Pancreas (tissue), 10 donors: Measurements from ENCODE around the gene HTR1B. TPM values are rescaled to one million over a fixed set of nuclear protein-coding genes. Genes with fewer than 3 reads are reported as not detected.

ENCODE experiments used
- ATAC-seq, 4 donors: fragments of 200-7000 bp; cut with Tn5 transposase; one replicate each; pipeline versions ENCODE4 v1.8.0 to v1.9.1; 2020; ENCODE audit warnings: mild to moderate bottlenecking in 4 of 4, moderate library complexity in 4 of 4
- DNase-seq, 6 donors: peaks; one replicate each; pipeline ENCODE4 v3.0.0-alpha.2; 2020
- FAIRE-seq: peaks from 2 replicates; lab custom pipeline; 2012; peaks lifted over from hg19 to GRCh38; lab: Jason Lieb, UNC
- H3K27ac ChIP-seq, 4 donors: fragments of 200-600 bp; sonication (generic); 1 replicate in 3 of 4; 2 replicates in 1 of 4; pipeline versions ENCODE4 v1.5.0 to v1.8.0; 2020
- H3K27me3 ChIP-seq, 4 donors: fragments of 200-600 bp; one replicate each; pipeline ENCODE4 v1.8.0; 2021
- H3K36me3 ChIP-seq, 3 donors: fragments of 200-600 bp; sonication (generic) in 1 of 3; one replicate each; pipeline versions ENCODE4 v1.5.0 to v1.8.0; 2020 to 2021
- H3K4me1 ChIP-seq, 3 donors: fragments of 200-600 bp; one replicate each; pipeline ENCODE4 v1.8.0; 2021
- H3K4me3 ChIP-seq, 4 donors: fragments of 200-600 bp; sonication (generic) in 2 of 4; one replicate each; pipeline versions ENCODE4 v1.5.0 to v1.8.0; 2020 to 2021
- H3K9me3 ChIP-seq, 4 donors: fragments of 200-600 bp; one replicate each; pipeline ENCODE4 v1.8.0; 2021
- CTCF ChIP-seq, 4 donors: fragments of 200-600 bp; sonication (generic) in 3 of 4; IDR thresholded peaks; one replicate each; pipeline versions ENCODE4 v1.5.0 to v1.8.0; 2021; ENCODE audit warnings: antibody characterized with exemption in 4 of 4
- whole genome bisulfite sequencing, 2 donors: extraction: QIAGEN DNeasy Blood & Tissue Kit; methylation state at CpG; one replicate each; pipeline ENCODE4 v1.1.7; 2013; 5-methylcytosine and 5-hydroxymethylcytosine counted together
- intact Hi-C, 3 donors: fragments of 100-400 bp; cut with DNase I; formaldehyde crosslinking; loops; one replicate each; pipeline versions ENCODE4 v1.11.1 to v1.14.2; 2022
- polyA plus RNA-seq, 2 donors: library from polyadenylated mRNA; stranded (reverse); fragments of 200-250 nt; gene quantifications; one replicate each; pipeline ENCODE4 v1.2.3, GENCODE V29; 2013
- total RNA-seq, 6 donors: library from RNA; stranded (reverse); fragmentation: NEBNext Ultra II Directional in 4 of 6; extraction: Animal tissue kit (Norgen Biotek cat#: 25700) in 4 of 6; gene quantifications; one replicate each; pipeline versions ENCODE4 v1.2.1 to v1.2.4, GENCODE V29; 2021 to 2023
- donor health status: healthy with polysubstance abuse.
- donor health status: DM: no; HTN: no; CAD: no; lungs with moderate emphysema.
- donor health status: DM: no; HTN: no; CAD: no.
- donor health status: control.
- donor health status: control.
- donor health status: Bipolar disorder and iron deficiency.
- donor health status: DM: yes; HTN: yes; CAD: no.
- donor health status: DM: no; HTN: no; CAD: no.
- donor health status: DM: no; HTN: no; CAD: no.
- donor health status: DM: yes; HTN: yes; CAD: no.

HTR1B gene
- total and polyA plus RNA-seq, 8 donors = 0.05 to 0.16 (median 0.10) TPM; not detected in 4

GRCh38 chr6:77445214-77445613, 18.1 kb downstream of the HTR1B start:
- no peaks in the 10 kb centered on the region for H3K27me3 ChIP-seq
- no peak for ATAC-seq
- DNase-seq = no peak
- 41 to 48% methylated on average over 2 of the region's 2 CpGs for WGBS, 2 donors
- H3K9me3 ChIP-seq = no peaks in the 10 kb centered on the region
- FAIRE-seq = no peak
- no peaks in the 10 kb centered on the region for H3K4me1 ChIP-seq
- no peak for TF ChIP-seq CTCF (IDR thresholded peaks at IDR 0.05)
- no peak overlapping the region for H3K4me3 ChIP-seq
- no peaks in the 10 kb centered on the region for H3K36me3 ChIP-seq
- intact Hi-C loops = no loop called here
- no peak overlapping the region for H3K27ac ChIP-seq

DNA sequence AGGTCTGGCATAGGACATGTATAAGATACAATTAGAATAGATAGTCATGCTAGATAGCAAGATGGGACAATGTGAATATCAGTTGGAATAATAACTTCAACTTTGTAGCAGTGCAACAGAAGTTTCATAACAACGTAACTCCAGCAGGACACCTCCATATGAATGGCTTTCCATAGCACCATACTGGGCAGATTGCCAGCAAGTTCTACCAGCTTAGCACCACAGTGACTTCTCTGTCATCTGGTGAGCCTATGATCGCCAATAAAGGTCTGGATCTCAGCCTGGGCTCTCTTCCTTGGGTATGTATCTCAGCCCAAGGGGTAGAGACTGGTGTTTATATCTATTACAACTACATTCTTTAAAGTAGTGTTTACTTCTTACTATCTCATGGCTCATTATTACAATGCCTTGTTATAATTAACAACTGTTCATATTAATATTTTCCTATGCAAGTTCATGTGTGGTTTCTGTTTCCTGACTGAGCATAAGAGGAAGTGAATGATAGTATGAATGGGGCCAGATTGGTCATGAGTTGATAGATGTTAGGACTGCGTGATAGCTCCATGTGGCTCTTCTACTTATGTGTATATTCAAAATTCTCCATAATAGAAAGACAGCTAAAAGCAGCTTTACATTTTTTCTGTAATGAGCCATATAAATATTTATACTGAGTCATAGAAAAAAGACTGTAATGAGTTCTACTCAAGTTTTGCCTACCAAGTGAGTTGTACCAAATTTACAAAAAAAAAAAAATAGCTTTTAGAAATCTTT, 22.9 kb downstream of the HTR1B start:
- no peak overlapping the region for H3K4me3 ChIP-seq
- FAIRE-seq = no peak
- H3K27me3 ChIP-seq = no peaks in the 10 kb centered on the region
- no peak overlapping the region for H3K27ac ChIP-seq
- DNase-seq = no peak
- H3K36me3 ChIP-seq = no peaks in the 10 kb centered on the region
- H3K9me3 ChIP-seq = no peaks in the 10 kb centered on the region
- ATAC-seq = no peak
- H3K4me1 ChIP-seq = no peaks in the 10 kb centered on the region
- intact Hi-C loops = no loop called here
- 82 to 83% methylated on average over 3 of the region's 3 CpGs for WGBS, 2 donors
- TF ChIP-seq CTCF (IDR thresholded peaks at IDR 0.05) = no peak

- no peaks in the 10 kb centered on the region for H3K36me3 ChIP-seq
- H3K9me3 ChIP-seq = no peaks in the 10 kb centered on the region
- no peak for DNase-seq
- no peak for TF ChIP-seq CTCF (IDR thresholded peaks at IDR 0.05)
- intact Hi-C loops = no loop called here
- H3K4me3 ChIP-seq = no peak overlapping the region
- 74 to 76% methylated on average over 4 of the region's 4 CpGs for WGBS, 2 donors
- H3K27ac ChIP-seq = no peak overlapping the region
- no peak for ATAC-seq
- FAIRE-seq = no peak
- H3K4me1 ChIP-seq = no peaks in the 10 kb centered on the region
- H3K27me3 ChIP-seq = no peaks in the 10 kb centered on the region
Observed at GRCh38 chr6:77433888-77434287, 29.4 kb downstream of the HTR1B start.

DNA sequence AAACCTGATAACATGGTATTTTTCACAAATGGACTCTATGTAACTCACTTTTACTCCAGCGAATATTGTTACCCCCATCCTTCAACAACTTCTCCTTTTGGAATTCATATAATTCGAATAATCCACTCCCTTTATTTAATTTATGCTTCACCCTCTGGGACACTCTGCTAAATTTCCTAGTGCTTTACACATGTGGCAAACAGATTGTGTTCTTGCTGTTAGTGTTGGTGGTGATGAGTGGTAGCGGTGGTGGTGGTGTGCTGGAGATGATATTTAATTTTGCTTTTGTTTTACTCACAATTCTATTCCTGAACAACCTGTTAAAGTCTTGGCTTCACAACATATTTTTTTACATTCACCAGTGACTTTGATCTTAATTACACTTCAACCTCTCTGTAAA, 32.8 kb downstream of the HTR1B start:
- intact Hi-C loops = no loop called here
- 80% methylated on average over 3 of the region's 3 CpGs for WGBS, 2 donors
- no peak for TF ChIP-seq CTCF (IDR thresholded peaks at IDR 0.05)
- H3K4me3 ChIP-seq = no peak overlapping the region
- H3K27me3 ChIP-seq = no peaks in the 10 kb centered on the region
- H3K4me1 ChIP-seq = no peaks in the 10 kb centered on the region
- no peak overlapping the region for H3K27ac ChIP-seq
- H3K36me3 ChIP-seq = no peaks in the 10 kb centered on the region
- FAIRE-seq (no peak), DNase-seq (no peak), ATAC-seq (no peak)
- no peaks in the 10 kb centered on the region for H3K9me3 ChIP-seq

- Histone ChIP-seq H3K27me3 (no peaks in the 10 kb centered on the region), H3K27ac (no peak overlapping the region), H3K4me1 (no peaks in the 10 kb centered on the region), H3K4me3 (no peak overlapping the region), H3K36me3 (no peaks in the 10 kb centered on the region), H3K9me3 (no peaks in the 10 kb centered on the region)
- TF ChIP-seq CTCF (IDR thresholded peaks at IDR 0.05) = no peak
- DNase-seq (no peak), ATAC-seq (no peak), FAIRE-seq (no peak)
- intact Hi-C loops = no loop called here
Observed at GRCh38 chr6:77425671-77426070, 37.6 kb downstream of the HTR1B start.
